ENCODE results near the gene SEPTIN3.

The SEPTIN3 gene

DNA sequence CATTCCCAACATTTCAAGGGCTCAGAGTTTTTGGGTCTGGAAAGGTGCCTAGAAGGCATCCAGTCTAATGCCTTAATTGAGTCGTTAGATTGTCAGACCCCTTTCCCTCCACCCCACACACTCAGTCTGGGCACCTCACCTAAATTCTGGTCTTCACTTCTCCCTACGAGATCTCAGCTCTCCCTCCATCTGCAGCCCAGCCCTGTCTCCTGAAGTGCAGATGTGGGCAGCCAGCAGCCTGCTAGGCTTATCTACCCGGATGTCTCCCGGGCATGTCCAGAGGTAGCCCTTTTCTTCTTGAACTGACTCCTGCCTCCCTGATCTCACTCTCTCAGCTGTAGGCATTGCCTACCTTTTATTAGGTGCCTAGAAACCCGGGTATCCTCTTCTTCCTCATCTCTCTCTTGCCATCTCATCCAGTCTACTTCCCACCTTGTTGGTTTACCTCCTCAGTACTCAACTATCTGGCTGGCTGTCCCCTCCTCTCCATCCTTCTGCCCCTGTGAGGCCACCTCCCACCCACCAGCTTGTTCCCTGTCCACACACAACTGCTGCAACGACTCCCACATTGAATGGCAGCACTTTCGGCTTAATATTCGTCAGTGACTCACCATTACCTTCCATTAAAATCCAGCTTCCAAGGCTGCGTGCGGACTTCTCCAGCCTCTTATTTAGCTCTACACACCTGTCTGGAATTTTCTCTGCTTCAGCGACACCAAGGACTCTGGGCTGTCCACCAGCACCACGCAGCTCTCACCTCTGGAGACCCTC lies 6.2 kb downstream of the SEPTIN3 start:
- DNase-seq (ENCODE audit: low read depth, low spot score) = no peak

DNA sequence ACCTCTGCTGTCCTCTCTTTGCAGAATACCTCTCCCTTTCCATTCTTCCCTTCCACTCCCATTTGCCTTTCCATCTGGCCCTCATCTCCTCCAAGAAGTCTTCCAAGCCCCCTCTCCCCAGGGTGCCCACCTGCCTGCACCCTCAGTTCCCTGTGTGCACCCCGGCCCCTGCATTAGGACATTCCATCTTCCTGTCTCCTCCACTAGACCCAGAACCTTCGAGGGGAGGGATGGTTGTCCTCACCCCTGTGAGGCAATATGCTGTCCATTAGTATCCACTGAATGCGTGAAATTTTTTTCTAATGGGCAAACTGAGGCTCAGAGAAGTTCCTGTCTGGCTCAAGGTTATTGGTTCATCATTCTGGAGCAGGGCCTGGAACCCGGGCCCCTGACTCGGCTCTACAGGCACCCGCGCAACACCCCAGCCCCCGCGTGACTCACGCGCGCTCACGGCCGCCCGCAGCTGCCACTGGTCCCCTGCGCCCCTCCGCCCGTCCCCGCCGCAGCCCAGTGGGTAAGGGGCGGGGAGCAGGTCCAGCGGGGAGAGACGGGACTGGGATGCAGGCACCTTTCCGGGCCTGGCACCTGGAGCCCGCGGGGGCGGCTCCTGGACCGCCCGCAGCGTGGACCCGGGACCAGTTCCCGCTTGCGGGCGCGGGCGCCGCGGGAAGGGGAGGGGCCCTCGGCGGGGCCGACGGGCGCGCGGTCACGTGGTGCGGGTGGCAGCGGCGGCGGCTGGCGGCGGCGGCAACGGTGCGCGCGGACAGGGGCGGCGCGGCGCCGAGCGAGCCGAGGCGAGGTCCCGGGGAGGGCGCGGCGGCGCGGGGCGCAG lies 7.0 kb downstream of the SEPTIN3 start:
- DNase-seq (ENCODE audit: low read depth, low spot score) = no peak

DNA sequence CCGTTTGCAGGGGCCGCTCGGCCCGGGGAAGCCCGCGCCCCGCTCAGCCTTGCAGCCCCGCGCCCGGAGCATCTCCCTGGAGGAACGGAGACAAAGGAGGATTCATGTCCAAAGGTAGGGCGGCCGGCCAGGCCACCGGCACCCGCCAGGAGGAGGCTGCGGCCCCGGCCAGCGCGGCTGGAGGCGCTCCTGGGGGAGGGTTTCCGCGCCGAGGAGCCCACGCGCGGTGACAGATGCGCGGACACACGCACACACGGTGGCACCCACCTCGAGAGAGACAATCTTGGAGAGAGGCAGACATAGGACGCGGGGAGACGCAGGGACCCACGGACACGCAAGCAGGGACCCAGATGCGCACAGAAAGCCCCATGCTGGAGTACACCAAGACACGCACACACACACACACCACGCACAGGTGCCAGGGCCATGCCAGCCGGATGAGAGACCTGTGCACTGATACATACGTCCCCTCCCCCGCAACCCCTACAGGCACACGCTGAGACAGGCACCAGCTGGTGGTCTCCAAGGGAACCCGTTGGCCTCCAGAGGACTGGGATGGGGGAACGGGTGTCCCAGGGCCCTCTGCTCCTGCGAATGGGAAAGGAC lies 7.8 kb downstream of the SEPTIN3 start:
- DNase-seq (ENCODE audit: low read depth, low spot score) = no peak

- DNase-seq (ENCODE audit: low read depth, low spot score) = no peak
These were observed 9.5 kb downstream of the SEPTIN3 start for GRCh38 chr22:41978732-41979131.

DNA sequence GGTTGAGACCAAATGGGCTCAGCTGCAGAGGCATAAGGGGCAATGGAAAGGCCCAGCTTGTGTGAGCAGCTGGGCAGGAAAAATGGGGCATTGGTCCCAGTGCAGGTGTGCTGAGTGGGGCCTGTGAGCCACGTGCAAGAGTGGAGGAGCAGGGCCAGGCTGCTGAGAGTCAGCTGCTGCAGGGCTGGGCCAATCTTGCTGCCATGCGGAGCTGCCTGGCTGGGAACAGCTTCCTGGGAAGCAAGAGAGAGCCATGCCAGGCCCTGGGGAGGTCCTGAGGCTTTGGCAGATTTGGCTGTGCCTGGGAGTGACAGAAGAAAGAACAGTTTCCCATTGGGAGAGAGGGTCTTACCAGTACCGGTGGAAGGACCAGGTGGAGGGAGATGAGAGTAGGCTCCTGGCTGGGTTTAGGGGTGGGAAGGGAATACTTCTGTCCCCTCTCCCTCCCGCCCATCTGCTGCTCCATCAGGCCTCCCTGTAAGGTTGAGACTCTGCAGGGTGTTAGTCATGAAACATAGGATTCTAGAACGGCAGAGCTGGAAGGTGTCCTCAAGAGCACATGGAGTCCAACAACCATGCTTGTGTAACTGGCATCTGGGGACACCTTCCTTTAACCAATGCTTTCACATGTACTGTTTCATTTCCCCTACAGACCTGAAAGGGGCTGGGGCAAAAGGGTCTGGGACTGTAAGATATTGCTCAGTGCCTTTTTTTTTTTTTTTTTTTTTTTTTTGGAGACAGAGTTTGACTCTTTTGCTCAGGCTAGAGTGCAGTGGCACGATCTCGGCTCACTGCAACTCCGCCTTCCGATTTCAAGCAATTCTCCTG lies 10.4 kb downstream of the SEPTIN3 start:
- no peak for DNase-seq (ENCODE audit: low read depth, low spot score)

DNA sequence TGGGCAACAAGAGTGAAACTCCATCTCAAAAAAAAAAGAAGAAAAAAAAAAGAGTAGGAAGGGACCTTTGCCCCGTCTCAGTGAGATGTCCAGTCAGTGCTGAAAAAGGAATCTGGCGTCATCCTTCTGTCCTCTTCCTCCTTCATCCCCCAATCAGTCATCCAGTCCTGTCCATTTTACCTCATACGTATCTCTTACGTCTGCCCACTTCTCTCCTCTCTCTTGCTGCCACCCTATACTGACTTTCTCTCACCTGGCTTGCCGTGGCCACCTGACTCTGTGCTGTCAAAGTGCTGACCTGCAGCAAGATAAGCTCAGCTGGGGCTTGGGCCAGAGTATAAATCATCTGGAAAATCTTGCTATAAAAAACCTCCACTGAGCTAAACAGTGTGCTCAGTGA lies 13.6 kb downstream of the SEPTIN3 start:
- no peak for DNase-seq (ENCODE audit: low read depth, low spot score)

DNA sequence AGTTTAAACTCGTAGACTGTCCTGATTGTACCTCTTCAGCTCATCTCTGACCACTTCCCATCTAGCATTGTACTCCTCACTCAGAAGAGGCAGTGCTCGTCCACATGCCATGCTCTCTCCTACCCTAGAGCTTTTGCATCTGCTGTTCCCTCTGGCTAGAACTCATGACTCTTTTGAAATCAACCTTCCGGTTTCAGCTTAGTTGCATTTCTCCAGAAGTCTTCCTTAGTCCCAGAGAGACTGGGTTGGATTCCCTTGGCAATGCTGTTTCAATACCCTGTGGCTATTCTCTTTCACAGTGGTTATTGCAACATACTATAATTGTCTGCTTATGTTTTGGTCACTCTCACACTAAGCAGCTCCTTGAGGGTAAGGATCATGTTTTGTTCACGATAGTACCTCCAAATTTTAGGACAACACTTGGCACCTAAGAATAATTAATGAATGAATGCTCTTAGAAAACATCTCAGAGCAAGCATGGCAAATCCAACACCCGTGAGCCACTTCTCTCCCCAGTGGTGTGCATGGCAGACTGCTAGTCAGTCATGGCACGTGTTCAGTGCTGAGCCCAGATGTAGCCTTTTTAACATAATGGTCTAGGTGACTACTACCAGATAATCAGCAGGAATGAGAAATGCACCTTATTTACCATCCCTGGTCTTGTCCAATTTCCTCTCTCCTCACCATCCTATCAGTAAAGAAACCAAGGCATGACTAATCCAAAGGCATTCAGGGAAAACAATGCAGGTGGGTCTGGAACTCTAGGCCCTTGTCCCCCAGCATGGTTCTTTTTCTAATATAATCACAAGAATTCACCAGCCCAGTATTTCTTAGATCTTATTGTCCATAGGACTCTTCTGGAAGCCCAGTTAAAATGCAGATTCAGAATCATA lies 14.5 kb downstream of the SEPTIN3 start:
- no peak for DNase-seq (ENCODE audit: low read depth, low spot score)

DNA sequence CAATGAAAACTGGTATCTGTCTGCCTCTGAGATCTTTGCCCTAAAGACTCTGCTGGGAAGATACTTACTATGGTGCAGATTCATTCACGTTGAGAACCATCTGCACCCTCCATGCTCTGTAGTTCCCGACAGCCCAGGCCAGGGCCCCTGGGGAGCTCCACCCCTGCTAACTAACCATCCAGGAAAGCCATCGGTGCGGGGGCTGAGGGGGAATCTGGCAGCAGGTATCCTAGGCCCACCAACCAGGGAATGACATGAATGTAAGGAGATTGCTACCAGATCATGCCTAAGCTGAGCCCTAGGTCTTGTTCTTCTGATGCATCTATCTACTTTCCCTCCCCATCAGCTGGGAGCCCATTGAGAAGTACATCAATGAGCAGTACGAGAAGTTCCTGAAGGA lies 18.0 kb downstream of the SEPTIN3 start:
- no peak for DNase-seq (ENCODE audit: low read depth, low spot score)

GRCh38 chr22:41989246-41989645 lies 20.0 kb downstream of the SEPTIN3 start:
- no peak for DNase-seq (ENCODE audit: low read depth, low spot score)

DNA sequence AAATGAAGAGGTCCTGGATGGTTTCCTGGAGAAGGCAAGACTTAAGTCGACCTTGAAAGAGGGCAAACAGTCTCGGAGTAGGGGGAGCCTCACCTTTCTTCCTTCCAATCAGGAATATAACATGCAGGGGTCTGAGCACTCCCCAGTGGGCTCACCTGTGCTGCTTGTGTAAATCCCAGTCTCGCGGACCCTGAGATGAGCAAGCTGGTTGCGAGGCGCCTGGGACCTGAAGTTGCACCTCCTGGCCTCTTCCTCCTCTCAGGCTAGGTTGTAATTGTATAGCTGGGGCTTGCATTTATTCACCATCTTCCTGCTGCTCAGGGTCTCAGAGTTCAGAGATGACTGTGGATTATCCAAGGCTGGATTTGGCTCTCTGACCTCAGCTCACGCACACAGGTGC lies 21.9 kb downstream of the SEPTIN3 start:
- no peak for DNase-seq (ENCODE audit: low read depth, low spot score)

- no peak for DNase-seq (ENCODE audit: low read depth, low spot score)
These were observed 23.3 kb downstream of the SEPTIN3 start for GRCh38 chr22:41992496-41992895.

DNA sequence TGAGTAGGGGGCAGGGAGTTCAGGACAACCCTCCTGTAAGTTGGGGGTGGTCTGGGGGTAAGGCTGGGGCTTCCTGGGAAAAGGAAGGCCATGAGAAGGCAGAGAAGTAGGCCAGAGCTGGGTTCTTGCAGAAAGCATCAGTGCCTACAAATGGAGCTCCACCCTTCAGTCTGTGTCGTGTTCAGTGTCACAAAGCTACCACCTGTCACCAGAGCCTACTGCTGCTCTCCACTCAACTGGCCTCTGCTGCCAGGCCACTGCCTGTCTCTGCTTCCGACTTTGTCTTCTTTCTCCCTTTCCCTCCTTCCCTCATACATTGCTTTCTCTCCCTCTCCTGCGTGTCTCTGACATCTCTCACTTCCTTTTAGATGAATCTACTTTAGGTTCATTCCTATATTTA lies 26.0 kb downstream of the SEPTIN3 start:
- no peak for DNase-seq (ENCODE audit: low read depth, low spot score)

DNA sequence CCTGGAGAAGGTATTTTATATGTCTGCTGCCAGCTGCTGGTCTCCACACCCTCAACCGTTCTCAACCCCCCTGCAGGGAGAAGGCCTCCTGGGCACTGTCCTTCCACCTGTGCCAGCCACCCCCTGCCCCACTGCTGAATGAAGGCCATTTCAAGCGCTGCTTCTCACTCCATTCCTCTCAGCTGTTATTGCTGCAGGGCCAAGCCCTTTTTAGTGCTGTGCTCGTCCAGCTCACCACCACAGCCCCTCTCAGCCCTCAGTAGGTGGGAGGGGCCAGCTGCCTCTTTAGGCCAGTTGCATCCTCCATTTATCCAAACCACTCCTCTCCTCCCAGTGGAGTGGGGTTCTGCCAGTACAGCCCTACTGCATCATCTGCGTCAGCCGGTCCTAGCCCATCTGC lies 27.6 kb downstream of the SEPTIN3 start:
- no peak for DNase-seq (ENCODE audit: low read depth, low spot score)

DNA sequence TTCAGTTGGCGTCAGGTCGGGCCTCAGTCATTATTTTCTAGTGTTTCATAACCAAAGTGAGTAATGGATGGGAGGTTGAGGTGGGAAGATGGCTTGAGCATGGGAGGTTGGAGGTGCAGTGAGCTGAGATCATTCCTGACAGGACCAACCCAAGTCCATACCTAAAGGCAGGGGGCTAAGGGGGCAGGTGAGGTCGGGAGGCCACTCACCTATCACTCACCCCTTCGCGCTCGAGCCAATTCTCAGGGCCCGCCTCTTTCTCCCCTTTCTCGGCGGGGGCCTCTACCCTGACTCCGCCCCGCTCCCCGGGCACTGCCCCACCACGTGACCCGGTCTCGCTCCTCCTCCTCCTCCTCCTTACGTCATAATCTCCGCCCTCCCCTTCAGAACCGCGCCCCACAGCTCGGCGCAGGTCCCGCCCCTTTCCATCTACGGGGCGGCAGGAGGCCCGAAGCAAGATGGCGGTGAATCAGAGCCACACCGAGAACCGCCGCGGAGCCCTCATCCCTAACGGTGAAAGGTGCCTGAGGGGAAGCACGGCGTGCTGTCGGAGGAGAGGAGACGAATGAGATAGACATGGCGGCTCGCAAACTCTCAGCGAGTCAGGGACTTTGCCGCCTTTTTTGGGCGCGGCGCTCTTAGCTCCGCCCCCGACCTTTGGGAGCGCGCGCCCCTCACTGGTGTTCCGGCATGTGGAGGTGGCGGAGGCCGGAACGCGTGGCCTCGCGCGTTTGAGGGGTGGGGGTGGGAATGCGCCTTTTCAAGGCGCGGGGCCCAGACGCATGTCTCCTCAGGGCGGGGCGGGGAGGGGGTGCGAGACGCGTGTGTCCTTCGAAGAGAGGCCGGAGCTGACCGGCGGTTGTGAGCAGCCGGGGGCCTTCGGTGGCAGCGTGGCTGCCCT lies 29.4 kb downstream of the SEPTIN3 start, which contains the start of gene WBP2NL:
WBP2NL (plus strand) TSS at position 428 of the 901 bp plus-strand sequence; CDS start at position 459, 31 bp downstream.
- DNase-seq (ENCODE audit: low read depth, low spot score) = peak; percentile 70

- no peak for DNase-seq (ENCODE audit: low read depth, low spot score)
These were observed 31.2 kb downstream of the SEPTIN3 start for GRCh38 chr22:42000466-42000865.

- DNase-seq (ENCODE audit: low read depth, low spot score) = no peak
These were observed 31.9 kb downstream of the SEPTIN3 start for GRCh38 chr22:42001121-42001520.

DNA sequence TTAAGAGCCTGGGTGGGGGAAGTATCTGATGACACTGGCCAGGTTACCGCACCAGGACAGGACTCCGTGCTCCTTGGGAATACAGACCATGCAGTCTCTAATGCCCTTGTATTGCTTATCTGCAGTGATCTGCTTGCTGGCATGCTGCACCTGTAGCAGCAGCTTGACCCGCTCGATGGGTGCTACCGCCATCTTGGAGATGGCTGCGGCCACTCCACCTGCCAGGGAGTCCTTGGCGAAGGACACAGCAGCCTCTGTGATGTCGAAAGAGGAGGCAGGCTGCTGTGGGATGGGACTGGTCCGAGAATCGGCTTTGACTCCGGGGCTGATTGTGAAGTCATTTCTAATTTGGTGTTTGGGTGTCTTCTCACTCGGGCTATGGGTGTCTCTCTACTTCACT lies 32.5 kb downstream of the SEPTIN3 start:
- no peak for DNase-seq (ENCODE audit: low read depth, low spot score)

DNA sequence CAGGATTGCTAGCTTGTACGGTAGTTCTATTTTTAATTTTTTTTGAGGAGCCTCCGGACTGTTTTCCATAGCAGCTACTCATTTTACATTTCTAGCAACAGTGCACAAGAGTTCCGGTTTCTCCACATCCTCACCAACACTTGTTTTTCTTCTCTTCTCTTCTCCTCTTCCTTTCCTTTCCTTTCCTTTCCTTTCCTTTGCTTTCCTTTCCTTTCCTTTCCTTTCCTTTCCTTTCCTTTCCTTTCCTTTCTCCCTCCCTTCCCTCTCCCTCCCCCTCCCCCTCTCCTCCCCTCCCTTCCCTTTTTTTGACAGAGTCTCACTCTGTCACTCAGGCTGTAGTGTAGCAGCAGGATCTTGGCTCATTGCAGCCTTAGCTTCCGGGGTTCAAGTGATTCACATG lies 38.7 kb downstream of the SEPTIN3 start:
- no peak for DNase-seq (ENCODE audit: low read depth, low spot score)

DNA sequence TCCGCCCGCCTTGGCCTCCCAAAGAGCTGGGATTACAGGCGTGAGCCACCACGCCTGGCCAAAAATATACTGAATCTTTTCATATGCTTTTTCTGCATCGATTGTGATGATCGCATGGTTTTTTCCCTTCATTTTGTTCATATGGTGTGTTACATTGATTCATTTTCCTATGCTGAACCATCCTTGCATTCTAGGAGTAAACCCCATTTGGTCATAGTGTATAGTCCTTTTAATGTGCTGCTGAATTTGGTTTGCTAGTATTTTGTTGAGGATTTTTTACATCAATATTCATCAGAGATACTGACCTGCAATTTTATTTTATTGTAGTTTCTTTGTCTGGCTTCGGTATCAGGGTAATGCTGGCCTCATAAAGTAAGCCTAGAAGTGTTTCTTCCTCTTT lies 41.5 kb downstream of the SEPTIN3 start:
- DNase-seq (ENCODE audit: low read depth, low spot score) = no peak

DNA sequence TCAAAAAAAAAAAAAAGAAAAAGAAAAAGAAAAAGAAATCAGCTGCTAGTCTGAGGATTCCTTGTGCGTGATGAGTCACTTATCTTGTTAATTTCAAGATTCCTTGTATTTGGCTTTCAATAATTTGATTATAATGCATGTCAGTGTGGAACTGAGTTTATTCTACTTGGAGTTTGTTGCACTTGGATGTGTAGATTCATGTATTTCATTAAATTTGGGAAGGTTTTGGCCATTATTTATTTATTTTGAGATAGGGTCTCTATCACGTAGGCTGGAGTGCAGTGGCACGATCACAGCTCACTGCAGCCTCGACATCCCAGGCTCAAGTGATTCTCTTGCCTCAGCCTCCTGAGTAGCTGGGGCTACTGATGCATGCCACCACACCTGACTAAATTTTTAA lies 44.1 kb downstream of the SEPTIN3 start:
- DNase-seq (ENCODE audit: low read depth, low spot score) = no peak

Measured in activated naive CD8-positive, alpha-beta T cell treated with anti-CD3 and anti-CD28 coated beads, Interleukin-2, amount 50 U/mL, for 16 hours (primary cell).